ENCODE measurements around the gene P3H3. TPM values are rescaled to one million over a fixed set of nuclear protein-coding genes. Genes with fewer than 3 reads are reported as not detected.

Gene P3H3
- total RNA-seq, 4 donors from 2014 or later = 27.4 to 90.1 (median 59.9) TPM

DNA sequence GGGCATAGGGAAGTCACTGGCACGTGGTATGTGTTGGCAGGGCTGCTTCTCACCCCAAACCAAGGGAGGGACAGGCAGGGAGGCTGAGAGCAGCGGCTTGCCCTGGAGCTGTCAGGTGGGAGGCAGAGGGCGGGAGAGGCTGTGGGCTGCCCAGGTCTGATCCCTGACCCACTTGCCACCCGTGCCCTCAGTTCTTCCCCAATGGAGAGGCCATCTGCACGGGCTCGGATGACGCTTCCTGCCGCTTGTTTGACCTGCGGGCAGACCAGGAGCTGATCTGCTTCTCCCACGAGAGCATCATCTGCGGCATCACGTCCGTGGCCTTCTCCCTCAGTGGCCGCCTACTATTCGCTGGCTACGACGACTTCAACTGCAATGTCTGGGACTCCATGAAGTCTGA lies 17.2 kb downstream of the P3H3 start:
- no peaks in the 10 kb centered on the region for H3K4me1 ChIP-seq
- no peak overlapping the region for H3K4me3 ChIP-seq
- intact Hi-C loops (cut with DNase I; ENCODE audit: low total_unique reads) = no loop called here
- H3K9me3 ChIP-seq = no peaks in the 10 kb centered on the region
- no peak for TF ChIP-seq POLR2A (IDR thresholded peaks at IDR 0.05)
- TF ChIP-seq, protein P1, sequence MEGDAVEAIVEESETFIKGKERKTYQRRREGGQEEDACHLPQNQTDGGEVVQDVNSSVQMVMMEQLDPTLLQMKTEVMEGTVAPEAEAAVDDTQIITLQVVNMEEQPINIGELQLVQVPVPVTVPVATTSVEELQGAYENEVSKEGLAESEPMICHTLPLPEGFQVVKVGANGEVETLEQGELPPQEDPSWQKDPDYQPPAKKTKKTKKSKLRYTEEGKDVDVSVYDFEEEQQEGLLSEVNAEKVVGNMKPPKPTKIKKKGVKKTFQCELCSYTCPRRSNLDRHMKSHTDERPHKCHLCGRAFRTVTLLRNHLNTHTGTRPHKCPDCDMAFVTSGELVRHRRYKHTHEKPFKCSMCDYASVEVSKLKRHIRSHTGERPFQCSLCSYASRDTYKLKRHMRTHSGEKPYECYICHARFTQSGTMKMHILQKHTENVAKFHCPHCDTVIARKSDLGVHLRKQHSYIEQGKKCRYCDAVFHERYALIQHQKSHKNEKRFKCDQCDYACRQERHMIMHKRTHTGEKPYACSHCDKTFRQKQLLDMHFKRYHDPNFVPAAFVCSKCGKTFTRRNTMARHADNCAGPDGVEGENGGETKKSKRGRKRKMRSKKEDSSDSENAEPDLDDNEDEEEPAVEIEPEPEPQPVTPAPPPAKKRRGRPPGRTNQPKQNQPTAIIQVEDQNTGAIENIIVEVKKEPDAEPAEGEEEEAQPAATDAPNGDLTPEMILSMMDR (IDR thresholded peaks at IDR 0.05) = no peak
- no peak overlapping the region for H3K27ac ChIP-seq
- H3K27me3 ChIP-seq = no peaks in the 10 kb centered on the region
- no peaks in the 10 kb centered on the region for H3K36me3 ChIP-seq
- DNase-seq = no peak

- intact Hi-C loops (cut with DNase I; ENCODE audit: low total_unique reads) = no loop called here
- Histone ChIP-seq H3K4me3 (no peak overlapping the region), H3K4me1 (no peaks in the 10 kb centered on the region), H3K36me3 (no peaks in the 10 kb centered on the region), H3K27ac (no peak overlapping the region), H3K9me3 (no peaks in the 10 kb centered on the region), H3K27me3 (no peaks in the 10 kb centered on the region)
- DNase-seq = no peak
- TF ChIP-seq, protein P1 (IDR thresholded peaks at IDR 0.05) = no peak
- no peak for TF ChIP-seq POLR2A (IDR thresholded peaks at IDR 0.05)
Measured at GRCh38 chr12:6846316-6846869, 18.2 kb downstream of the P3H3 start.

GRCh38 chr12:6847676-6848075 lies 19.5 kb downstream of the P3H3 start:
- no peak overlapping the region for H3K4me3 ChIP-seq
- no peaks in the 10 kb centered on the region for H3K4me1 ChIP-seq
- H3K27me3 ChIP-seq = no peaks in the 10 kb centered on the region
- no peaks in the 10 kb centered on the region for H3K9me3 ChIP-seq
- intact Hi-C loops (cut with DNase I; ENCODE audit: low total_unique reads) = no loop called here
- H3K27ac ChIP-seq = no peak overlapping the region
- H3K36me3 ChIP-seq = no peaks in the 10 kb centered on the region
- DNase-seq = no peak
- no peak for TF ChIP-seq POLR2A (IDR thresholded peaks at IDR 0.05)
- TF ChIP-seq, protein P1 (IDR thresholded peaks at IDR 0.05) = no peak

GRCh38 chr12:6849427-6849826 lies 21.2 kb downstream of the P3H3 start:
- no peak for DNase-seq
- Histone ChIP-seq H3K4me1 (no peaks in the 10 kb centered on the region), H3K36me3 (no peaks in the 10 kb centered on the region), H3K9me3 (no peaks in the 10 kb centered on the region), H3K27me3 (no peaks in the 10 kb centered on the region), H3K27ac (no peak overlapping the region), H3K4me3 (no peak overlapping the region)
- no peak for TF ChIP-seq POLR2A (IDR thresholded peaks at IDR 0.05)
- TF ChIP-seq, protein P1 (IDR thresholded peaks at IDR 0.05) = no peak
- intact Hi-C loops (cut with DNase I; ENCODE audit: low total_unique reads) = no loop called here

DNA sequence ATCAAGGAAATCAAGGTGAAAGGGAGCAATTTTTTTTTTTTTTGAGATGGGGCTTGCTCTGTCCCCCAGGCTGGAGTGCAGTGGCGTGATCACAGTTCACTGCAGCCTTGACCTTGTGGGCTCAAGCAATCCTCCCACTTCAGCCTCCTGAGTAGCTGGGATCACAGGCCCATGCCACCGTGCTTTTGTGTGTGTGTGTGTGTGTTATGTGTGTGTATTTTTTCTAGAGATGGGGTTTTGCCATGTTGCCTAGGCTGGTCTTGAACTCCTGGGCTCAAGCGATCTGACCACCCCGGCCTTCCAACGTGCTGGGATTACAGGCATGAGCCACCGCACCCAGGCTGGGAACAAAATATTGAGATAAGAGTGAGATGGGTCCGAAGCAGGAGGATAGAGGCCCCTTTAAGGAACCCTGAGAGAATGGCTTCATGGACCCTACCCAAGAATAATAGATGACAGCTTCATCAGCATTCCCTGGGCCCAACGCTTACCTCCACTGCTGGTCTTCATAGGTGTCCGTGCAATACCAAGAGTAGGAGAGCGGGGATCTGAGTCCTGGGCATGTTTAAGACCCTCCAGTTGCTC lies 21.9 kb downstream of the P3H3 start:
- Histone ChIP-seq H3K4me1 (no peaks in the 10 kb centered on the region), H3K27me3 (no peaks in the 10 kb centered on the region), H3K27ac (no peak overlapping the region), H3K4me3 (no peak overlapping the region), H3K36me3 (no peaks in the 10 kb centered on the region), H3K9me3 (no peaks in the 10 kb centered on the region)
- no peak for TF ChIP-seq POLR2A (IDR thresholded peaks at IDR 0.05)
- TF ChIP-seq, protein P1 (IDR thresholded peaks at IDR 0.05) = no peak
- intact Hi-C loops (cut with DNase I; ENCODE audit: low total_unique reads) = no loop called here
- no peak for DNase-seq

All from uterus (tissue), 4 donors.